Brain pericyte (primary cell): ENCODE measurements around the gene LDLRAD3.

Experiments used
- DNase-seq: peaks from one replicate; pipeline ENCODE4 v3.0.0-alpha.2; 2012; ENCODE audit warnings: low read depth, low spot score

LDLRAD3 gene

DNA sequence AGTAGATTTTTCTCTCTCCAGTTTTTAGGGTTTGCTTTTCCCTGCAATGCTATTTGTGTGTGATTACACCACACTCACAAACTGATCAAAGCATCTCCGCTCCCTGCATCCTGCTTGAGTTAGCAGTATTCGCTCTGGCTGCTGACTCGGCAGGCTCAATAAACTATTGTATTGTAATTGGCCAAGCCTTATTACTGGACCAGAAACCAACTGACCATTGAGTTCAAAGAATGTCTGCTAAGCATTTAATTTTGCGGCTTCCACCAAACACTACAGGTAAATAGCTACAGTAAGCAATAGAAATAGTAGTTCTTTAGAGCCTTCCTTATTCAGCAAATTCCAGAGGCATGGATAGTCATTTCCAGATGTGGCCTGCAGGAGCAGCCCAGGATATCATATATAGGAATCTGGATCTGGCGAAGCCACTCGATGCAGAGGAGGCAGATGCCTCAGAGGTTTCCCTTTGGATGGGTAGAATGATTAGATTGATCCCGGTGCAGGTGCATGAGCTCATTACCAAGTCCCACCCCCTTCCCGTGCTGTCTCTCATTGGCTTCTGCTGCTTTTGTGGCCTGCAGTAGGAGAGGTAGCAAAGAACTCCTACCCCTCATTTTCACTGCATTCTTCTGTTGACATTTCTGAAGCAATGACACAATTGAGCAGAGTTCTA lies 268.0 kb downstream of the LDLRAD3 start:
- no peak for DNase-seq

DNA sequence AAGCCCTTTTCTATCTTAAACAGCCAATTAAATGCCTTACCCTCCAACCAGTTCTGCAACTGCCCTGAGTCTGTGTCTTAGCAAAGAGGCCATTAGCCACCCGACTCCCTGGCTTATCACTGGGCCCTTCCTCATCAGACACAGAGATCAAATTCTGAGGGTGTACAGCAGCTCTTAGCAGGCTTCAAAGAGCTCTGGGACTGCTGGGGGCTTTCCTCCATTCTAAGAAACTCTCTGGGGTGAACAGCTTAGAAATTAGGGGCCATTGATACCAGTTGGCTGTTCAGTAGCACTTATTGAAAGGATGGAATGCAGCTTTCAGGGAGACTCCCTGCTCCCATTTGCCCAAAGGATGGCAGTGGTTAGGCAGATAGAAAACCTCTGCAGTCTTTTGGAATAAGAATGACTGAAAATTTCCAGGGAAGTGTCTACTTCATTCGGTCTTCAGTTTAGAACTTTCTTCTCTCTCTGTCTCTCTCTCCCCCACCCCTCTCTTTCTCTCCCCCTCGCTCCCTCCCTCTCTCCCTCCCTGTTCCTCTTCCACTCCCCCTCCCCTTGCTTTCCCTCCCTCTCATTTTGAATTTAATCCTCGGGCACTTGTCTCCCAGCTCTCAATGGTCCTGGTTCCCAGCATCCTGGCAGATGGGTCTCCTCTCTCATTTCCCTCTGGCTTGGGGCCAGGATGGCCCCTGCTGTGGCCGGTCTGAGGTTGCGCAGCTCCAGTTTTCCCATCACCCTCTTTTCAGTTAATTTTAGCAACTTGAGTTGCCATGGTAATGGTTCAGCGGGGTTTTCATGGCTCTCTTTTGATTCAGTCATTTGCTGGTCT lies 268.9 kb downstream of the LDLRAD3 start:
- peak; percentile 16 for DNase-seq

DNA sequence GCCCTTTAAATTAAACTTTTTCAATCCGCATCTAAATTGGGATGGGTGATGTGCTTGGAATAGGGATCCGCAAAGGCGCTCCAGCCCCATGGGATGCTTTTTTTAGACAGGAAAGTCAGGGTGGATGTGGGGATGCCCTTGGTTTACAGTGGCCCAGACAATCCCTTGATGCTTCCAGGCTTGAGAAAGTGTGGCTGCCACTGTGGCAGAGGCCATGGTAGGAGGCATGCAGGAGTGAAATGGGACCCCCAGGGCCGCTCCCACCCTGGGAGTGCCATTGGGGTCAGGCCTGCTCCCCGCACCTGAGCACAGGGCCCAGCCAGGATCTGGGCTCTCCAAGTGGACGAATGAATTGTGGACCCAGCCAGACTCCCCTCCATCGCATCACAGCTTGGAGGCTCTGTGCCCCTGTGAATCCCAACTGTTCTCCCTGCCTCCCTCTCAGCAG lies 269.6 kb downstream of the LDLRAD3 start:
- no peak for DNase-seq

DNA sequence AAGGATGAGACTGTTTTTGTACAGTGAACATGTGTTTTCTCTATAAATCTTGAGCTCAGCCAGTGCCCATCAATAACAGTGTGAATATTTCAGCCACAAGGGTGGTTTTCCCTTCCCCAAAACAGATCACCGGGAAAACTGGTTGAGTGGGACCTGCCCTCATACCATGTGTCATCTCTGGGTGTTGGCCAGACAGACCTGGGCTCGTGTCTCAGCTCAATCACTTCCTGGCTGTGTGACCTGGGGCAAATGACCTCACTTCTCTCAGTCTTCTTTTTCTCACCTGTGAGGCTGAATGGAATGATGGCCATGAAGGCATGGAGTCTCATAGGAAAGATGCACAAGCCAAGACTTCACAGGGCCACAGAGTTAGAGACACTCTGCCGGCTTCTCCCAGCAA lies 270.6 kb downstream of the LDLRAD3 start:
- no peak for DNase-seq

DNA sequence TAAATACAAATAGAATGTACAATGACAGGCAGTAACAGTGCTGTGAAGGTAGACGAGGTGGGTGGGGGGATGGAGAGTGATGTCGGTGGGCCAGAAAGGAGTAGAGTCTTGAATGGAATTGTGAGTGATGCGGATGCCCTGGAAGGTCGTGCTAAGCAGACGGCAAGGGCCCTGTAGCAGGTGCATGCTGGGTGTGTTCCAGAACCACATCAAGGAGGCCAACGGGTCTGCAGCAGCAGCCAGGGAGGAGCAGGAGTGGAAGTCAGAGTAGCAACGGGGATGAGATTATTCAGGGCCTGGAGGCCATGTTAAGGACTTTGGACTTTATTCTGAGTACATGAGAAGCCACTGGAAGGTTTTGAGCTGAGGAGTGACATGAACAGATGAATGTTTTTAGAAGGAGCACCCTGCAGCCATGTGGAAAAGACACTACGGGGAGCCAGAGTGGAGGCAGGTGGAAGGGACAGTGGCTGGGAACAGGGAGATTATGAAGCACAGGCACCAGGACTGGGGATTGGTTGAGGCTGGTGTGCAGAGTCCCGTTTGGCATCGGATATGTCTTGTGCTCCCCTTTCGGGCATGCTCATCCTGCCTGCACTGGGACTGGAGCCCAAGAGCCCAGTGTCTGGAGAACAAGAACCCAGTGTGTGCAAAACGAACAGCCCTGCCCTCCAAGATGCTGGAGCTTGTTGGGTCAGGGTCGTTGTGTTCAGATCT lies 271.3 kb downstream of the LDLRAD3 start:
- no peak for DNase-seq

DNA sequence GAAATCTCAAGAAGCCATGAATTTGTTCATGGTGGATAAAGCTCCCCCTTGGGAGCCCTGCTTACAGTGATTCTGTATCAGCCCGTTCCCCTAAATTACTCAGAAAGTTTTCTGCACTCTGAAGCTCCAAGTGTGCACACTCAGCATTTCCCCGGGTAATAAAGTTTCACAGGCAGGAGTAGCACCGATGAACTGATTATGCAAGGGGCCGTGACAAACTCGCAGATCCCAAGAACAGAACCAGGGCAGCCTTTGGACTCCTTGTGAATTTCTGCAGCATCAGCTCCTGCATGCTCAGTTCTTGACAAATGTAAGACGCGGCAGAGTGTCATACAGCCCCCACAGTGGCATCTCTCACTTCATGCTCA lies 271.8 kb downstream of the LDLRAD3 start:
- DNase-seq = no peak

DNA sequence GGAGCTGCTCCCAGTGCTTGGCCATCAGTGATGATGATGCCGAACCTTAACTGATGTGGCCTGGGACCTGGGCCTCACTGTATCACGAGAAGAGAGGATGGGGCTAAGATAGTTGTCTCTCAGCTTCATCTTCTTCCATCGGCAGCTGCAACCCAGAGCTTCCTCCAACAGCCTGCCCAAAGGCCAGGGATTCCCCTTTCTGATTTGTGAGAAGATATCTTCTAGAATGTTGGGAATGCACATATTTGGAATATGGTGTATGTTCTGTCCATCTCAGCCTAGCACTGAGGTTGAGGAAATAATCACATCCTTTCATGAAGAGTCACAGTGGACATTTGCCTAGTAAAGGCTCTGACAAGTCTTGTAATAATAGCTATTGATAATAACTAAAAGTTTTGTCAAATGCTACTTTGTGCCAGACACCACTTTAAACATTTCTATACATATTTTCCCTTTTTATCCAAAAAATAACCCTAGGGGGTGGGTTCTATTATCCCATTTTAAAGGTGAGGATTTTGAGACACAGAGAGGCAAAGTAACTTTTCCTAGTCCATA lies 272.3 kb downstream of the LDLRAD3 start:
- no peak for DNase-seq

DNA sequence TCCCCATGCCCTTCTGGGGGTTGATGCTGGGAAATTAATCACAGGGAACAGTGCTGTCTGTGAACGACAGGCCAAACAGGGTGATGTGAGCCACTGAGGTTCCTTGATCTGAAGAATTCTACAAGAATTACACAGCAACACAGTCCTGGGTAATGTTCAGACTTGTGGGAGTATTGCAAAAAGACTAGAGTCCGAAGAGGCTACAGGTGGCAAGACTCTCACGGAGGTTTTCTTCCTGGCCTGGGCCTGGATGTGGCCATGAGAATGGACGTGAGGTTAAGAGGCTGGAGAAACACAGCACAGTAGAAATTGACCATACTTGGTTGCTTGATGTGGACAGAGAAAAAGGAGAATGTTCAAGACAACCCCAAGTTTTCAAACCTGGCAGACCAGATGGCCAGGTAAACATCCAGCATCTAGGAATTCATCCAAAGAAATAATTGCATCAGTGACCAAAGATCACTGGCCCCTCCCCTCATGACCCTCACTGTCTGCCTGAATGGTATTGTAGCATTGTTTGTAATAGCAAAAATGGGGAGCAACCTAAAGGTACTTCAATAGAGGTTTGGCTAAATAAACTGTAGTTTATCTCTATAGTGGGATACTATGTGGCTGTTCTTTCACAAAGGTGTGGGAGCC lies 274.5 kb downstream of the LDLRAD3 start:
- DNase-seq = no peak

DNA sequence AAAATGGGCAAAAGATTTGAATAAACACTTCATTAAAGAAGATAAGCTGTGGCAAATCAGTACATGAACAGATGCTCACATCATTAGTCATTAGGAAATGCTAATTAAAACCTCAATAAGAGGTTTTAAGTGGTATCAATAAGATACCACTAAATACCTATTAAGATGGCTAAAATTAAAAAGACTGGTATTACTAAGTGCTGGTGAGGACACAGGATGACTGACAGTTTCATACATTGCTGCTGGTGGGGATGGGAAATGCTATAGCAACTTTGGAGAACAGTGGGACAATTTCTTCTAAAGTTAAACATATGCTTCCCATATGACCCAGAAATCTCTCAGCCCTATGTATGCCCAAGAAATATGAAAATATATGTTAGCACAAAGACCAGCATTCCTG lies 276.1 kb downstream of the LDLRAD3 start:
- DNase-seq = no peak

DNA sequence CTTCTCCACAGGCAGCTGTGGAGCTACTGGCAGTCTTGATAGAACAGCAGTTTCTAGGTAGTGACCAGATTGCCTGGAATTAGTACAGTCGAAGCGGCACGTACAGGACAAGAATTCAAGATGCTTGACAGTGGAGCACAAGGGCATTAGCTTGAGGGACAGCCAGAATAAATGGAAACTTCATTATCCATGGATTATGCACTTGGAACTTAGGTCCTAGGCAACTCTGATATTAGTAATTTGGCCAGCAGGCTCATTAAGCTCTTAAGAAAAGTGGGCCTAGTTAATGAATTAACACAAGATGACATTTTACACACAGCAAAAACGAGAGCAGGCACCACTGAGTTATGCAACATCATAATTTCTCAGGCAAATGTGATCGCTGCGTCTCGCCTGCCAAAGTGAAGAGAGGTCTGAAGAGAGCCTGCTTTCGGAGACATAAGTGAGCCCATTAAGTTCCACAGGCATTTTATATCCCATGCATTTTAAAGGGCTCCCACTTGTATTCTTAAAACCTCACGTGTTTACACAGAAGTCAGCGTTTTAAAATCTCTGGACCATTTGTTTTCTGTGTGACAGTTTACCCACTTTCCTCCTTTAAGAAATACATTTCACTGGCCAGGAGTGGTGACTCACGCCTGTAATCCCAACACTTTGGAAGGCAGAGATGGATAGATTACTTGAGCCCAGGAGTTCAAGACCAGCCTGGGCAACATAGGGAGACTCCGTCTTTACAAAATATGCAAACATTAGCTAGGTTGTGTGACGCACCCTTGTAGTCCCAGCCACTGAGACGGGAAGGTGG lies 279.2 kb downstream of the LDLRAD3 start:
- no peak for DNase-seq

DNA sequence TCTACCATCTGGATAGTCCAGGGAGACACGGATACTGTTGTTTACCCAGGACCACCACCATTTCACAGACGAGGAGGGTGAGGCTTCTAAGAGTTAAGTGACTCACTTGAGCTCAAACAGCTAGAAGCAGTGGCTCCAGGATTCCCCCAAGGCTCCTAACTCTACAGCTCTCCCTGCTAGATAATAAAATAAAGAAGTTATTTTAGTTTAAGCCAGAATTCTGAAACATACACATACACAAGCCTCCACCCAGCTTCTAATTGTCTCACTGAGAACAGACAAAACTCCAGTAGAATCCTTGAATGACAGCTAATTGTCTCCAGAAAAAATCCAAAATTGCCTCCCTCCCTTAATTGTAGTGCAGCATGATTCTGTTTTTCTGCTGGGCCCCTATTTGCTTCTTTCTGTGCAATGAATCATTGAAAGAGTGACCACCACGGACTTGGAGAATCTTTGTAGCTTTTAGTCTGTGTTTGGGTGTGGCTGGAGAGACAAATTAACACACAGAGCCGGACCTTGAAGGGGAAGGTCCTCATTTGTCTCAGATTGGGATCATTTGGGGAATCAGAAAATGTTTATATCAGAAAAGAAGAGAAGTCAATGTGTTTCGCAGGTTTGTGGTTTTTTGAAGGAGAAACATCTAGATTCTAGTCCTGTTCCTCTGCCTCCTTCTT lies 280.5 kb downstream of the LDLRAD3 start:
- no peak for DNase-seq

DNA sequence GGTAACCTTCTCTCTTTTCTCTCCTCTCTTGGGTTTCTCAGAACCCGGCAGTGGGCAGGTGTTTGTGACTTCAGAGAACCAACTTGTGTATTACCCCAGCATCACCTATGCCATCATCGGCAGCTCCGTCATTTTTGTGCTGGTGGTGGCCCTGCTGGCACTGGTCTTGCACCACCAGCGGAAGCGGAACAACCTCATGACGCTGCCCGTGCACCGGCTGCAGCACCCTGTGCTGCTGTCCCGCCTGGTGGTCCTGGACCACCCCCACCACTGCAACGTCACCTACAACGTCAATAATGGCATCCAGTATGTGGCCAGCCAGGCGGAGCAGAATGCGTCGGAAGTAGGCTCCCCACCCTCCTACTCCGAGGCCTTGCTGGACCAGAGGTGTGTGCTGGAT lies 283.2 kb downstream of the LDLRAD3 start:
- DNase-seq = no peak

DNA sequence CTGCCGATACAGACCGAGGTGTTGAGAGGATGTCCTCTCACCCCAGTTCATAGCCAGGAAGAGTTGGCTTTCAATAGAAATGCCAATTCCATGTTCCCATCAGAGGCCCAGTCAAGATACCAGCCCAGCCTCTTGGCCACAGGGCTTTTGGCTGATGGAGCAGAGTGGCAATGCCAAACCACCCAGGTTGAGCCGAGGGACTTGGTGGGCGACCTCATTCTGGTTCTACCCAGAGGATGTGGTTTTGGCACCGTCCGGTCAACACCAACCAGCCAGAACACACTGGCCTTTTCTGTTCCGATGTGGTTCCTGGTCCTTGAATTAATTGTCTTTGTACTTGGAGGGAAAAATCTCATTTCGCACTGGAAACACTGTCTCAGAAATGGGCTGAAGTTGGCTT lies 284.8 kb downstream of the LDLRAD3 start:
- DNase-seq = no peak

DNA sequence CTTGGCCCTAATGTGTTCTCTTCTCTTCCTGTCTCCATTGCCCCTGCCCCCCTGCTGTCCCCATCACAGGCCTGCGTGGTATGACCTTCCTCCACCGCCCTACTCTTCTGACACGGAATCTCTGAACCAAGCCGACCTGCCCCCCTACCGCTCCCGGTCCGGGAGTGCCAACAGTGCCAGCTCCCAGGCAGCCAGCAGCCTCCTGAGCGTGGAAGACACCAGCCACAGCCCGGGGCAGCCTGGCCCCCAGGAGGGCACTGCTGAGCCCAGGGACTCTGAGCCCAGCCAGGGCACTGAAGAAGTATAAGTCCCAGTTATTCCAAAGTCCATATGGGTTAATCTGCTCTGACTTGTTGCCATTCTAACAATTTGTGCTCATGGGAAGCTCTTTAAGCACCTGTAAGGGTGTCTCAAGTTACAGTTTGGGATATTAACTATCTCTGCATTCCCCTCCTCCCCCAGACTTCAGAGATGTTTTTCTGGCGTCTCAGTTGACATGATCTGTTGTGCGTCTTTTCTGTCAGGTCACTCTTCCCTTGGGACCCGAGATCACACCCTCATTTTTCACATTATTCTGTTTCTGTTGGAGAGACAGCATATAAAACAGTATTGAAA lies 285.3 kb downstream of the LDLRAD3 start:
- DNase-seq = no peak

DNA sequence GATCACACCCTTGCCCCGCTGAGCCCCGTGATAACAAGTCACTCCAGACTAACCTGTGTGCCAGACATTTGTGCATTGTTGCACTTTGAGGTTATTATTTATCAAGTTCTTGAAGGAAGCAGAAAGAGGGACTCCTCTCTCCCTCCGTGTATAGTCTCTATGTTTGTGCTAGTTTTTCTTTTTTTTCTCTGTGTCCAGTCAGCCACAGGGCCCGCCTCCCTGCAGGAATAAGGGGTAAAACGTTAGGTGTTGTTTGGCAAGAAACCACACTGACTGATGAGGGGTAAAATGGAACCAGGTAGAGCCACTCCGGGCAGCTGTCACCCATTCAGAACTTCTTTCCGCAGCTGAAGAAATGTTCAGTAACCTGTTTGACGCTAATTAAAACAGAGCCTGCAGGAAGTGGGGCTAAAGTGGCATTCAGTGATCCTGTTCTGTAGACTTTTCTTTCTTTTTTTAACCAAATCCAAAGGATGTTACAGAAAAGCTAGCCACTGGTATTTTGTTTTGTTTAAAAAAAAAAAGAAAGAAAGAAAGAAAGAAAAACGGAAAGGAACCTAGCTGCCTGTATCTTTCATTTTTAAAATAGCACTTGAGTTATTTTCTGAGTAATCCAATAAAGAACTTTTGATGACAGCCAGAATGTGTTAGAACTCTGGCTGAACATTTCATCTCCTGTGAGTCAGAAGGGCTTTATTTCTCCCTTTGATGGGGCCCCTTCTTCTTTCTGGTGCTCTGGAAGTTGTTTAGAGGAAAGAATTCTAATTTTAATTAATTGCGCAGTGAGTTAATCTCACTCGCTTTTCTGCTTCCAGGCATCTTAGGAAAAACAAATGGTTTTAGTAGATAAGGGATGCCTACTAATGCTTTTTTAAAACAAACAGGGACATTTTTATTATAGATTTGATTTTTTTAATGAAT lies 287.2 kb downstream of the LDLRAD3 start:
- DNase-seq = no peak

DNA sequence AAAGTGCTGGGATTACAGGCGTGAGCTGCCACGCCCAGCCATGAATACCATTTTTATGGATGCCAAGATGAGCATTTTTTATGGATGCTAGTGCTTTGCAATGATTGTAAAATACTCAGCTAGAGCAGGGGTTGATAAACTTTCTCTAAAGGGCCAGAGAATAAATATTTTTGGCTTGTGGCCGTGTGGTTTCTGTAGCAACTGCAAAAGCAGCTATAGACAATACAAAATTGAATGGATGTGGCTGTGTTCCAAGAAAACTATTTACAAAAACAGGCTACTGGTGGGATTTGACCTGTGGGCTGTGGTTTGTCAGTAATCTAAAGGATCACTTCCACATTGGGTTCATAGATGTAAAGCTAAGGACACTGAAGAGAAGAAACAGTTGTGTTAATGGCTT lies 289.3 kb downstream of the LDLRAD3 start:
- peak; percentile 78 for DNase-seq

DNA sequence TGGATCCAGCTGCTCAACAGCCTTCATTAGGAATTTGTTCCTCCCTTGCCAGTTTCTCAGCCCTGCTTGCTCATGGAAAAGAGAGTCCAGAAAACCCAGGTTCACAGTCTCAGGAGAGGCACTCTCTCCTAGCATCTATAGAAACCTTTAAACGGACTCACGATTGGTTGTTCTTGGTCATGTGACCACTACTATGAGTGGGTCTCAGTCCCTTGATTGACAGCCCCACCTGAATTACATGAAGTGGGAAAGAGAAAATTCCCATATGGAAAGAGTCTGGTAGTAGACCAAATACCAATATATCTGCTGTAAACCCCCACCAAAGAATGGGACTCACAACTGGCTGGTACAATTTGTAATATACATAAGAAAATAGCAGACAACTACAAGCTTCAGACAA lies 291.0 kb downstream of the LDLRAD3 start:
- DNase-seq = no peak

DNA sequence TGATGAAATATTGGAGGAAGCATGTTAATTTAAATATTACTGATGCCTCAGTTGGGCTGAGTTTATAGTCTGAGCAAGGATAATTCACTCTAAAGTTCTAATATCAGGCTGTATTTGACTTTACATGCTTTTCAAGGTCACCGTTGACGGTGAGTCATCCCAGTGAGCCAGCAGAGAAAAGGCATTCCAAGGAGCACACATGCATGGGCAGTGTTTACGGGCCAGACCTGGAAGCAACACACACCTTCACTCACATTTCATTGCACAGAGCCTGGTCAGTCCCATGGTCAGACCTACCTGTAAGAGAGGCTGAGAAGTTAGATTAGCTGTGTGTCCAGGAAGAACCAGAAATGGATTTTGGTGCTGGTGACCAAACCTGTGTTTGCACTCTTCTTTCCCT lies 291.9 kb downstream of the LDLRAD3 start:
- no peak for DNase-seq

DNA sequence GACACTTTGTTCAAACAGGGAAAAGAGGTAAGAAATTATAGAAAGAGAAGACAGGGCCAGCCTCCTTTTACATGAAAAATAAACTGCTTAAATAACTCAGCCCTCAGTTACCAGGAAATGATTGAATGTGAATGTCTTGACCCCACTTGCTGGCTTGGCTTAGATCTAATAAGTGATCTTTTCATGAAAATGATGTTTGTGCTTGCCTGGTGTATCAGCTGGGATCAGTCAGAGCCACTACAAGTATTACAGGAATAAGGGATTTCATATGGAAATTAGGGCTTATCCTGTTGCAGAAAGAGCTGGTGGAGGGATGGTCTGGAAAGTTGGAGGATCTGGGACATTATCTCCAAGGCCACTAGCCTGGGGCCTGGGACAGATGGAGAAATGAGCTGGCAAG lies 293.5 kb downstream of the LDLRAD3 start:
- DNase-seq = no peak
